ENCODE data around the gene PRCD.

The PRCD gene

DNA sequence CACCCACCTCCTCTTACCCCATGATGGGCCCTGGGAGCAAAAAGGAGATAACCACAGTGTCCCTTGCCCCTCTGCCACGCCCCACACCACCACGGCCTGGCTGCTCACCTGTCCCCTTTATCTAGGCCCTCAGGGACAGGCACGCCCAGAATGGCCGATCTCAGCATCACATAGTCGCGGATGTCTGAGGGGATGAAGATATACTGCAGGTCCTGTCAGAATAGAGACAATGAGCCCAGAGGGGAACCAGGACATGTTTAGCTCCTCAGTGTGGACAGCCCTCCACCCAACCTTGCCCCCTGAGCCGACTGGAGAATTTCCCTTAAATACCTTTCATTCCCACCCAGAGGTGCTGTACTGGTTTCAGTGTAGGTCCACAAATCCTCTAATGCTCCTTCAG, 30.6 kb downstream of the PRCD start:
- DNase-seq (ENCODE audit: low read depth in 1 of 2, low spot score in 1 of 2), result no peak

- DNase-seq (ENCODE audit: low read depth in 1 of 2, low spot score in 1 of 2), result no peak
Measured at GRCh38 chr17:76570877-76571471, 31.1 kb downstream of the PRCD start.

- no peak for DNase-seq (ENCODE audit: low read depth in 1 of 2, low spot score in 1 of 2)
Measured at GRCh38 chr17:76572201-76572910, 32.5 kb downstream of the PRCD start.

- DNase-seq (ENCODE audit: low read depth in 1 of 2, low spot score in 1 of 2), result no peak
Measured at GRCh38 chr17:76573096-76573495, 33.3 kb downstream of the PRCD start.

DNA sequence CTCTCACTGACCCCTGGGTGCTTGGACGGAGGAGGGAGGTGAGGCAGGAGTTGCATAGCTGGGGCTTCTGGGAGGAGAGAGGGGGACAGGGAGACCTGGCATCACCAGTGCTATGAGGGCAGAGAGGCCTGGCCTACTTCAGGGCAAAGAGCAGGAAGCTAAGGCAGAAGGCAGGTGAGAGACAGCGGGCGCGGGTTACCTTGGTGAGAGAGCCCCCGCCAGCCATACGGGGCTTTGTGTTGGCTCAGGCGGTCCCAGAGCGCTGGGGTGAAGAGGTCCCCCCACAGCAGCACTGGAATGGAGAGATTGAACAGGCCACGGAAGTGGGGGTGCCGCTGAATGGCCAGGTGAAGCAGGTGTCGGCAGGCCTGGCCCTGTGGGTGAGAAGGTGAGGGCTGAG, 34.3 kb downstream of the PRCD start:
- no peak for DNase-seq (ENCODE audit: low read depth in 1 of 2, low spot score in 1 of 2)

GRCh38 chr17:76575570-76575969, 35.7 kb downstream of the PRCD start:
- no peak for DNase-seq (ENCODE audit: low read depth in 1 of 2, low spot score in 1 of 2)

DNA sequence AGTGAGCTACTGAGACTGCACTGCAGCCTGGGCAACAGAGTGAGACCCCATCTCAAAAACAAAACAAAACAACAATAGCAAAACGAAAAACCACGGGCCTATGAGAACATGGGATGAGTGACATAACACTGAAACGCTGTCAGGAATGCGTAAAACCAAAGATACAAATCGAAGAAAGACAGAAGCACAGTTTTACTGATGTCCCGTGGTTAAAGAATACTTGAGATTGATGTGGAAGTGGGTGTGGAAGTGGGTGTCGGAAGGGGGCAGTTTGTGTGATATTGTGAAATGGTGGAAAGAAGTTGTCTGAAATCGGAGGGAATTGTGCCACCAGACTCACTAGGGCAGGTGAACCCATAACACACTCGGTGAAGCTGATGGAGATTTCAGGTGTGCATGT, 36.3 kb downstream of the PRCD start:
- DNase-seq (ENCODE audit: low read depth in 1 of 2, low spot score in 1 of 2), result no peak

- no peak for DNase-seq (ENCODE audit: low read depth in 1 of 2, low spot score in 1 of 2)
Measured at GRCh38 chr17:76577876-76578275, 38.0 kb downstream of the PRCD start.

DNA sequence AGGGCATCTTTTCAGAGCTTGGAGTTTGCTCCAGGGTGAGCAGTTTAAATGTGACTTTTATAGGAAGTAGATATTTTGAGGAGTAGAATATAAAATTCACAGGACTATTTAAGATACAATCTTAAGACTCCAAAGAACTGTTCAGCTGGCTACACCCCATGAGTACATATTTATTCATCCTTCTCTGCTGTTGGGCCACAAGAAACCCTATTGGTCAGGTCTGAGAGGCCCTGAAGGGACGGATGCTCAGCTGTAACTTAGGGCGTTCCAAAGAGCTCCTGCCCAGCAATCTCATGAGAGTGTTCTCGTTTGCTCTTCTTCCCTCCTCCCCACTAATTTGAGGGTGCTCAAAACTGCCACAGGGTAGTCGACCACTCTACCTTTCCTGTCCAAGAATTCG, 38.5 kb downstream of the PRCD start:
- no peak for DNase-seq (ENCODE audit: low read depth in 1 of 2, low spot score in 1 of 2)

DNA sequence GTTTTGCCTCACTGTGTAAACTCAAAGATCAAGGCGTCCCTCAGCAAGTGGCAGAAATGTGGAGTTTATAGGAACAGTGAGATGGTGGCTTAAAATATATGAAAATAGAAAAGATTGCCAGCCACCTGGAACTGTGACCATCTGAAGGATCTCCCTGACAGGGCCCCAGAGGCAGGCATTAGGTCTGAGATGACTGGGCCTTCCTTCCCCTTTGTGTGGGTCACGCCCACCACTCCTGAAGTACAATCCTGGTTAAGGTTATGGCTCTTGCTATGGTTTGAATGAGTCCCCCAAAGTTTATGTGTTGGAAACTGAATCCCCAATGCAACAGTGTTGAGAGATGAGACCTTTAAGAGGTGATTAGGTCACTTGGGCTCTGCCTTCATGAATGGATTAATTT, 39.4 kb downstream of the PRCD start:
- DNase-seq (ENCODE audit: low read depth in 1 of 2, low spot score in 1 of 2), result no peak

DNA sequence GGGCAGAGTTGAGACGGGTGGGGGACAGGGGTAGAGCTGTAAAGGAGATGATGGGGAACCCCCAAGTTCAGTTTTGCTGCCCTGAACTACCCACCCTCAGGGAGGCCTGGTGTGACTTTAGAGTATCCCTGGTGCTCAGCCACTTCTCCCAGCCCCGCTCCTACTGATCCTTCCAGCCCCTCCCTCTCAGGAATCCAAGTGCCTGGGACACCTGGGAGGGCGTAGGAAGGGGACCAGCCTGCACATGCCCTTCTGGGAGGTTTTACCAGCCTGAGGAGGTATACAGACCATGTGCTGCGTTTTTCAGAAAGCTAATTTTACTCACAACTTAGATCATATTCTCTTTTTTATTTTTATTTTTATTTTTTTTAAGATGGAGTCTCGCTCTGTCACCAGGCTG, 41.7 kb downstream of the PRCD start:
- DNase-seq (ENCODE audit: low read depth in 1 of 2, low spot score in 1 of 2), result no peak

GRCh38 chr17:76582660-76583059, 42.8 kb downstream of the PRCD start:
- no peak for DNase-seq (ENCODE audit: low read depth in 1 of 2, low spot score in 1 of 2)

GRCh38 chr17:76584427-76585032, 44.7 kb downstream of the PRCD start:
- DNase-seq (ENCODE audit: low read depth in 1 of 2, low spot score in 1 of 2), result no peak

GRCh38 chr17:76585033-76585648, 45.3 kb downstream of the PRCD start:
- DNase-seq (ENCODE audit: low read depth in 1 of 2, low spot score in 1 of 2), result no peak

GRCh38 chr17:76585649-76586593, 46.1 kb downstream of the PRCD start, which contains the start of gene ST6GALNAC2:
Gene ST6GALNAC2 (minus strand): TSS chr17:76585860. CDS start chr17:76585808, 52 bp downstream.
- DNase-seq (ENCODE audit: low read depth in 1 of 2, low spot score in 1 of 2), result no peak

DNA sequence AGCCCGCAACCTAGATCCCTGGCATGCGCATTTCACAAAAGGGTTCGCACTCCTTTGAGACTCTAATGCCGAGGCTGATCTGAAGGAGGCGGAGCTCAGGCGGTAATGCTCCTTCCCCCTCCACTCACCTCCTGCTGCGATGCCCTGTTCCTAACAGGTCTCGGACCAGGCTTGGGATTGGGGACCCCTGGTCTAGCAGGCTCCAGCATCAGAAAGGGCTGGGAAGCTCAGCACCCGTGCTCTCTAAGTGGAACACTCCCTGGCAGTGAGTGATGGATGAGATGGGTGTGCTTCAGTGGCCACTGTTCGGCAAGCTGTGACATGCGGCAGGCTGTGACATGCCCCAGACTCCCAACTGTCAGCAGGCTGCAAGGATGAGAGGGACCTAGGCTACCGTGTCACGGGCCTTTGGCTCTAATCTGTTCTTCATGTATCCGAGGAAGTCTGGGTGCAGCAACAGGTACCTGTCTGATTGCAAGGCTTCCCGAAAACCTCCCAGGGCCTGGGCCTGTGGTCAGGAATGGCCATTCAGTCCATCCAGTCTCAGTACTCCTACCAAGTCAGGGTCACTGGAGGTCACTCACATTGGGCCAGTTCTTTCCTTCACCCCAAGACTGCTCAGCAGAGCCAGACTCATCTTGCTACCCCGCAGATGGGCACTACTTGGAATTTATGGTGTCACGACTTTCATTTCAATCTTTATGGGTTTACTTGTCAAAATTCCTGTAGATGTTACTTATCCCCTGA, 47.1 kb downstream of the PRCD start:
- DNase-seq (ENCODE audit: low read depth in 1 of 2, low spot score in 1 of 2), result no peak

DNA sequence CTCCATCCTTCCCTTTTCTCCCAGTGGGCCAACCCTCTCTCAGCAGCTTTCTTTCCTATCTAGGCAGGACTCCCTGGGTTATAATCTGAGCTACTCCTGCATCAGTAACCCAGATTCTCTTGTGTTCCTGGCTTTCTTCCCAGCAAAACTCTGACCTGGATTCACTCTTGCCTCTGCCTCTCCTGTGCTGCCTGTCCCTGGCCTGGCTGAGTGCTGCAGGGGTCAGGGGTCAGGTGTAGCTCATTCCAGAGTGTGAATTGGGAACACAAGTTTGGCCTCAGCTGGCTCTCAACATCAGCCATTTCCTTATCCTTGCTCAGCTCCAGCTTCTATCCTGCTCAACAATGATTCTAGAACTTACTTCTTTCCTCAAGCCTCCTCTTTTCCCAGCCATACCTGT, 48.3 kb downstream of the PRCD start:
- DNase-seq (ENCODE audit: low read depth in 1 of 2, low spot score in 1 of 2), result no peak

DNA sequence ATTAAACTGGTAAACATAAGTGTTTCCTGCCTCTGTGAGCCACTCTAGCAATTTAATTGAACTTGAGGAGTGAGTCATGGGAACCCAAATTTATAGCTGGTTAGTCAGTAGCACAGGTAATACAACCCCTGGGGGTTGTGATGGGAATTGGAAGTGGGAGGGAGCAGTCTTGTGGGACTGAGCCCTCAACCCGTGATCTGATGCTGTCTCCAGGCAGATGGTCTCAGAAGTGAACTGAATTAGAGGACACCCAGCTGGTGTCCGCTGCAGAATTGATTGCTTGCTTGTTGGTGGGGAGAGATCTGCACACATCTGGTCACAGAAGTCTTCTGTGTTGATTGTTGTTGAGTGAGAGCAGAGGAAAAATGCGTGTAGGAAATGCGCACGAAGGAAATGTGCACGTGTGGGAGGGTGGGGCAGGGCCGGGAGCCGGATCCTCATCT, 53.6 kb downstream of the PRCD start:
- no peak for DNase-seq (ENCODE audit: low read depth in 1 of 2, low spot score in 1 of 2)

GRCh38 chr17:76593959-76594358, 54.1 kb downstream of the PRCD start:
- no peak for DNase-seq (ENCODE audit: low read depth in 1 of 2, low spot score in 1 of 2)

GRCh38 chr17:76594690-76595089, 54.8 kb downstream of the PRCD start:
- no peak for DNase-seq (ENCODE audit: low read depth in 1 of 2, low spot score in 1 of 2)
